Epidermal melanocyte (primary cell): Measurements from ENCODE around the gene SEMA7A.
"Not testable (repeated sequence)": the region's sequence is repeated elsewhere in the genome, so short reads cannot be mapped to it uniquely, and the experiment has no call there.

Experiments
- DNase-seq: peaks from one replicate; pipeline ENCODE4 v3.0.0; 2011; ENCODE audit warnings: low spot score; ENCODE audit not compliant: insufficient read length

SEMA7A gene

DNA sequence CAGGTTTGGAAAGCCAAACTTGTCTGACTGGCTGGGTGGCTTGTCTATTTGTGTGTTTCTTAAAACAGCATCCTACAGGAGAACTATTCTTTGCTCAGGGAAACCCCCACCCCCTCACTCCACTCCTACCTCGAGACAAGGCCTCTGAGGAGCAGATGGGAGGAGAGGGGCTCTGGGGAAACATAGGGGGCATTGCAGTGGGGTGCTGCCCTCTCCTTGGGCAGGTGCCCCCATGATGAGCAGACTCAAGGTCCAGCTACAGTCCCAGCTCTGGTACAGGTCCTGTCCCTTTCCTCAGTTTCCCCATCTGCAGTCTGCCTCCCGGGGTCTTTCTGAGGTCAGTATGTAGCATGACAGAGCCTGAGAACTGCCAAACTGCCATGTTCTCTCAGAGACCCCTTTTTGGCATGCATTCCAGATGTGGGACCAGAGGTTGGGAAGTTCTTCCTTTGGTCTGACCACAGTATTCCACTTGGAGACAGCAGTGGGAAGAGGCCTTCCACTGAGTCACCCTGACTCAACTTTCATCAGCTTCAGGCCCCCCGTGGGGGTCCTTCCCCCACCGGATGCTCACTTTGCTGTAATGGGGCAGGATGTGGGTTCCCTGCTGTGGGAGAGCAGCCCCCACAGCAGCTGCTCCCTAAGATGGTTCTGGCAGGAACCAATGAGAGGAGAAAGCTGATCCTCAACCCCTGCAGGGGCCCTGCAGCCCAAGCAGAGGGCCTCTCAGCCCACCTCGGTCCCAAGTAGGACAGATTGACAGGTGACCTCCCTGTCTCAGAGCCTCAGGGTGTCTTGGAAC lies 34.0 kb downstream of the SEMA7A start:
- no peak for DNase-seq

DNA sequence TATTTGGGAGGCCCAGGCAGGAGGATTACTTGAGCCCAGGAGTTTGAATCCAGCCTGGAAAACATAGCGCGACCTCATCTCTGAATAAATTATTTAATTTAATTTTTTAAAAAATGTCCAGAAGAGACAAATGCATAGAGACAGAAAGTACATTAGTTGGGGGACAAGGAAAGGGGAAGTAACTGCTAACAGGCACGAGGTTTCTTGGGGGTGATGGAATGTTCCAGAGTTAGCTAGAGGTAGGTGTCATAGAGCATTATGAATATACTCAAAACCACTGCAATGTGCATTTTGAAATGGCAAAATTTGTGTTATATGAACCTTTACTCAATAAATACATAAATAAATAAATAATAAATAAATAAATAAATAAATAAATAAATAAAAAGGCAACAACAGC lies 34.7 kb downstream of the SEMA7A start:
- DNase-seq: no peak

DNA sequence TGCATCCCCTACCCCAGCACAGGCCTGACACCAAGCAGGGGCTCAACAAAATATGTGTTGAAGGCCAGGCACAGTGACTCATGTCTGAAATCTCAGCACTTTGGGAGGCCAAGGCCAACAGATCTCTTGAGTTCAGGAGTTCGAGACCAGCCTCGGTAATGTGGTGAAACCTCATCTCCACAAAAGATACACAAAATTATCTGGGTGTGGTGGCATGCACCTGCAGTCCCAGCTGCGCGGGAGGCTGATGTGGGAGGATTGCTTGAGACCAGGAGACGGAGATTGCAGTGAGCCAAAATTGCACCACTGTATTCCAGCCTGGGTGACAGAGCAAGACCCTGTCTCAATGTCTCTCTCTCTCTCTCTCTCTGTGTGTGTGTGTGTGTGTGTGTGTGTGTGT lies 35.6 kb downstream of the SEMA7A start:
- DNase-seq: no peak

DNA sequence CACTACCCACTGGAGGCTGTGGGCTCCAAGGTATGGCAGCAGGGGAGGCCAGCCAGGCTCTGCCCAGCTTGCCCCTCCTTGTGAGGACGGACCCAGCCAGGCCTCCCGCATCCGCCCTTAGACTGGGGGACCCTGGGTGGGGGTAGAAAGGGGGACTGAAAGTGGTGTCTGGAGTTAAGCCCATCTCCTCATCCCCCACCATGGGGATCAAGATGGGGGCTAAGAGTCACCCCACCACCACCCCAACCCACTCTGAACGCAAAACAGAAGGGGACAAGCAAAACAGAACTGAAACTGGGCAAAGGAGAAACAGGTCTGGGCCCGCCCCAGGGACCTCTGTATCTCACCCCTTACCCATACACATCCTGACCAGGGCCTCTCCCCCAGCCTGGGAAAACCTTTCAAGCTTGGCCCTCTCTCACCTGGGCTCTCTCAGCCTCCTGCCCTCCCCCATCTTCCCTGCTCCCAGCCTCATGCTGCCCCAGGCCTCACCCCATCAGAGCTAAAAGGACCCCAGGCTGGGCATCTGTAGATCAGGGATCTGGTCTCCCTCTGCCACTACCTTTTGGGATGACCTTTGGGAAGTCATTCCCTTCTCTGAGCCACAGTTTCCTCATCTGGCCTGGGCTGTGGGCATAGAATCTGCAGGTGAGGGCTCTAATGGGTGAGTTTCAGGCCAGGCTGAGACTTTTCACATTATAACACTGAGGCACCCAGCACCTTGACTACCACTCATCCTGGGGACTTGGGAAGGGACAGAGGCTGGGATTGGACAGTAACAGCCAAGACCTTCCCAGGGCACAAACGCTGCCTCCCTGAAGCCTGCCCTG lies 36.3 kb downstream of the SEMA7A start:
- no peak for DNase-seq

DNA sequence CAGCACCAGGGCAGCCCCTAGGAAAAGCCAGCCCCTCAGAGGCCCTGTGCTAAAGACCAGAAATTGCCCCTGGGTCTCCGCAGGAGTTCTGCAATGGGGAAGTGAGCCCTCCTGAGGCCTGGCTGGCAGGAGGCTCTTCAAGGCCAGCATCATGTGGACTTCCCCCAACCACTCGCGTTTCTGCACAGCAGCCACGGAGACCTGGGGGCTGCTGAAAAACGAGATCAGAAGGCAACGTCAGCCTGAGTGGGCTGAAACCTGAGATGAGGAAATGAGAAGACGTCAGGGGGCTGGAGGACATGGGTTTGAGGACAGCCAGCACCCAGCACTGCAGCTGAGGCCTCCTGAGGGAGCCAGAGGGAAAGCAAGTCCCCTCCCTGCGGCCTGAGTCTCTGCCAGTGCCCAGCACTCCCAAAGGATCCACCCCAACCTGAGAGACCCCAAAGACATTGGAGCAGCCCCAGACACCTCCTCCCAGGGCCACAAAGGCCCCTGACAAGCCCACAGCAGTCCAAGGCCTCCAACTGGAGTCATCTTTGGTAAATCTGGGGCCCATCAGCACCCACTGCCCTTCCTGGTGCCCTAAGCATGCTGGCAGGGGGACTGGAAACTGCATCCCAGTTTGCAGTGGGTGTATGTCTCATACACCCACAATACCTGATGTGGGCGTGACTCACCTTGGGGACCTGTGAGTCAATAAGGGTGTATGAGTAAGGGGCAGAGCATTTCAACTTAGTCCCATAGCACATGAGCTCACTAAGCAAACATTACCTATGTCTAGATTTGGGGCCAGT lies 37.1 kb downstream of the SEMA7A start:
- no peak for DNase-seq

DNA sequence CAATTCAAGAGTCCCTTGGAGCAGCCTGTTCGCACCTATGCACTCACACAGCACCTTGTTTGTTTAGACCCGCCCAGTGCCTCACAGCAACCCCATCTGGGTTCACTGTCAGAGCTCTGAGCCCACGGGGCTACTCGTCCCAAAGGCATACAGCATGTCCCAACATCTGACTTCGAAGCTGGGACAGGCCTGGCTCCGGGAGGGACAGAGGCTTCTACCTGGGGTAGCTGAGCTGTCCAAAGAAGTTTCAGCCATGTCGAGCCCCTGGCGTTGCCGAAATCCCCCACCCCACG lies 37.7 kb downstream of the SEMA7A start:
- no peak for DNase-seq

DNA sequence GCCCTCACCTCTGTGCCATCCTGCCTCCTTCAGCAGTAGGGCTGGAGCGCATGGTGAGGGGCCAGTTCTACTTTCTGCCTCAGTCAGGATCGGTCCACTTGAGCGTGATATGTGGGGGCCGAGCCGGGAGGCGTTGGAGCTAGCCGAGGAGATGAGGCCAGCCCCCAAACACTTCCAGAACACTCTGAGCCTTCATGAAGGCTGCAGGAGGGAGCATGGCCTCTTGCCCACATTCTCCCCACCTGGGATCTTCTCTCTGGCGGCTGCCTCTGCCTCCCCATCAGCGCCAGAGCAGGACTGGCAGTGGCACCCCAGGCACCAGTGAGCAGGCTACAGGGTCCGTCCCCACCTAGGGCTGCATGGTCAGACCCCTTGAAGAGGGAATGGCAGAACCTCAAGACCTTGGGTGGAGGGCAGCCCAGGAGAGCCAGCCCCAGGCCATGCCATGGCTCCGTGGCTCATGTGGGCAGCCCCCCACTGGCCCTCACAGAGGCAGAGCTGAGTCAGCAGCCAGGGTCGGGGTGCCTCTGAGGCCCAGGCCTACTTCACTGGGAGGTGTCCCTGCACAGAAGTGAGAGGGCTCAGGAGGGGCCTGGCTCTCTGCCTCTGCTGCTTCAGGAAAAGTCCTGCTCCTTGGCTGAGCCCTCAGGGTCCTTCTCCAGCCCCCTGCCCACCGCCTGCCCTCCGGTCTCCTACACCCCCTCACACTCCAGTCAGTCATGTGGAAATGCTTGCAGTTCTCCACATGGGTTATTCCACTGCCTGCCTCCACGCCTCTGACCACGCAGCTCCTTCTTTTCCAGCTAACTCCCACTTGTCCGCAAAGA lies 38.2 kb downstream of the SEMA7A start:
- DNase-seq: no peak

DNA sequence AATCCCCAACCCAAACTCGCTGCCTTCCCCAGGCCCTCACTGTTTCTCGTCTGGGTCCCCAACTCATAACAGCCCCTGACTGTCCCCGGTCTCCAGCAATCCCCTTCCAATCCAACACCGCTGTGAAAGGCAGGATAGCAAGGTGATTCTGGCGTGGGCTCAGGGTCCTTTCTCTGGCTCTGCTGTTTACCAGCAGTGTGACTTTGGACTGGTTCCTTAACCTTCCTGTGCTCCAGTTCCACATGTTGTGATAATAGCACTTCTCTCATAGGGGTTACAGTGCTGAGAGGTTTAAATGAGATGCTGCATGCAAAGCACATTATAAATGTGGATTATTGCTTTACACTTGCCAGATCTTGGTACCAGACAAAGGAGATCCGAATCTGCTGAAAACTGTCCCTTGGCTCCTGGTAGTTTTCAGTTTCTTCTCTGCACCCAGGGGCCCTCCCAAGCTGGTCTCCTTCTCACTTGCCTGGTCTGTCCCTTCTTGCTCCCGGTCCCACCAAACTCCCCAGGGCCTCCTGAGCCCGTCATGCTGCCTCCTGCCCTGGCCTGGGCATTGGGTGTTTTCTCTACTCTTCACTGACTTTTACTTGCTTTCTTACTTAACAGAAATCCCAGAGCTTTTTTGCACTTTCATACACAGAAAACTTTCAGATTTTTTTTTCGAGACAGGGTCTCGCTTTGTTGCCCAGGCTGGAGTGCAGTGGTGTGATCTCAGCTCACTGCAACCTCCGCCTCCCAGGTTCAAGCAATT lies 39.5 kb downstream of the SEMA7A start:
- DNase-seq: no peak

DNA sequence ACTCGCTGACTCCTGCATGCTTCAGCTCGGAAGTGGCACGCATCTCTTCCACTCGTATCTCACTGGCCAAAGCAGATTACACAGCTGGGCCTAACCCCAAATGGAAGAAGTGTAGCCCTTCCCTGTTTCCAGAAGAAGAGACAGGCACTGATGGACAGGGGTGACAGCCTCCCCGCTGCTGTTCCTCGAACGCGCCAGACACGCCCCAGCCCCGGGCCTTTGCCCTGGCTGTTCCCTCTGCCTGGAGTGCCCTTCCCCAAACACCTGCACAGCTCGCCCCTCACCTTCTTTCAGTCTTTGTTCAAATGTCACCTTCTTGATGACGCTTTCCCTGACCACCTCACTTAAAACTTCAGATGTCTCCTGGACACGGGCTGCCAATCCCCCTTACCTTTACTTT lies 40.3 kb downstream of the SEMA7A start:
- no peak for DNase-seq

DNA sequence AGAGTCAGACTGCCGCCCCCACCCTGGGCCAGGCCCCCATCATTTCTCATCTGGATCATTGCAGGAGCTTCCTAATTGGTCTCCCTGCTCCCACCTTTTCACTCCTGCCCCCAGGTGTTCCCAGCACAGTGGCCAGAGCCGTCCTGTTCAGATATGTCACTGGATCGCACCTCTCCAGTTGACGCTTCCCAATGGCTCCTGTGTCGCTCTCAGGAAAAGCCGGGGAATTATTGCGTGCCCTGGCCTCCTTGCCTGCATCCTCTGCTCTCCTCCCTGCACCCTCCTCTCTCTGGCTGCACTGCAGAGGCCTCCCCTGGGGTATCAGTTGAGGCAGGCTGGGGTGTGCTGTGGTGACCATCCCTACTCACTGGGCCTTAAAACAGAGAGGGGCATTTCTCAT lies 40.9 kb downstream of the SEMA7A start:
- no peak for DNase-seq

DNA sequence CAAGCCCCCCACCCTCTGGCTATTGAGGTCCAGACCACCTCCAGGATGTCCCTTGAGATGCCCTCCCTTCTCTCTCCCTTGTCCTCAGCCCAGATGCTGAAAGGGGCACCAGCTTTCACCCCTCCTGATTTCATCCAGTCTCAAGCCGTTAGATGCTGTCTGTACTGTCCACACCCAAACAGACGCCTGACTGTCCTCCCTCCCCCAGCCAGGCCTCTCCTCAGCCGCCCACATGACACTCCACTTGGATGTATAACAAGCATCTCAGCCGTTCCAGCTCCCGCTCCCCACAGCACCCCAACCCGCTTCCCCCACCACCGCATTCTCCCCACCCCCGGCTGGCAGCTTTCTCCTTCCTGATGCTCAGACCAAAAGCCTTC lies 41.3 kb downstream of the SEMA7A start:
- no peak for DNase-seq

DNA sequence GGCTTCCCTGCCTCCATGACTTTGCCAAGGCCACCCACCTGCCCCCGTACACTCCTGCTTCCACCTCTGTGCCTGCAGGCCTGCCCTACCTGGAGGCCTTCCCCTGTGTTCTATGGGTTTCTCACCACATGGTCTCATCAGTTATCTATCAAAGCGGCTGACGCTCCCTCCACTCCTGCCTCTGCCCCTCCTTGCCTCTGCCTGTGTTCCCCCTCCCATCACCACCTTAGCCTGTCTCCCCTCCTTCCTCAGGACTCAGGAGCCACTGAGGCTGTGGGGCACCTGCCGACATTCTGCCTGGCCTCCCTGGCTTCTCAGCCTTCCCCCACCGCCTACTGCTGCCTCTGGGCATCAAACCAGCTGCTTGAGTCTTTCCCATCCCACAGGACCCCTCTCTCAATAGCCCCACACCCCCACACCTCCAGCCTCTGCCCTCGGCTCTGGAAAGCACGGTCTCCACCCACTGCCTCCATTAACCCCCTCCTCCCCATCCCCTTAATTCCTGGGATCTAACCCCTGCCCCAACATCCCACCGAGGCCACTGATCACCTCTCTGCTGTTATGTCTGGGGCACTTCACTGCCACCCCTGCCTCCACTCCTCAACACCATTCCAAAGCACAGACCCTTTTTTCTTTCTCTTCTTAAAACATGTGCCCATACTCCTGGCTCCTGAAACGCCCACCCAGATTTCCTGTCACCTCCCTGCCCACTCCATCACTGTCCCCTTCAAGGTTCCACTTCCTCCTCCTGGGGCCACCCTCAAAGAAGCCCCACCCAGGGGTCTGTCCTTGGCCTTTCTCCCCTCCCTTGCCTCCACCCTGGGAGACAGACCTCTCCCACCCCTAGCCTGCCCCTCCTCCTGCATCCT lies 41.9 kb downstream of the SEMA7A start:
- DNase-seq: no peak

DNA sequence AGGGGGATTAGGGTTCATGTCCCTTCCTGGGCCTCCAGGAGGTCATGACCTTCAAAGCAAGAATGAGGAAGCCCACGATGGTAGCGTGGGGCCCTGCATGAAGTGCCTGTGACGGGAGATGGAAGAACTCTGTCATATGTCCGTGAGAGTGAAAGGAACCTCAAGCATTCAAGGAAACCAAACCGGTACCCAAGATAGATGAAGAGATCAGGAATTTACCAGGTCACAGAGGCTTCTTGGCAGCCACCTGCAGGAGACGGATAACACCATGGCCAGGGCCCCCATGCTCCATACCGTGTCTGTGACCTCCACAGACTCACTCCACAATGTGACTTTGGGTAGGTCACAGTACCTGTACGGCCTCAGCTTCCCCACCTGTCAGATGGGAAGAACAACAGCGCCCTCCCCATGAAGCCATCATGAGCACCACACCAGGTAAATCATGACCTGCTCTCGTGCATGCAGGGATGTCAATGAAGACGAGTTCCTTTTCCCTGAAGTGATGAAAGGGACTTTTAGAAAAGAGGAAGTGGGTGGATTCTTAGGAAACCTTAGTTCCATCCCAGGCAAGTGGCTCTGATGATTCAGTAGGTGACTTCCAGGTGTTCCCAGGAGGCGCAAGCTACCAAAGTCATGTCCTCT lies 43.0 kb downstream of the SEMA7A start:
- no peak for DNase-seq

DNA sequence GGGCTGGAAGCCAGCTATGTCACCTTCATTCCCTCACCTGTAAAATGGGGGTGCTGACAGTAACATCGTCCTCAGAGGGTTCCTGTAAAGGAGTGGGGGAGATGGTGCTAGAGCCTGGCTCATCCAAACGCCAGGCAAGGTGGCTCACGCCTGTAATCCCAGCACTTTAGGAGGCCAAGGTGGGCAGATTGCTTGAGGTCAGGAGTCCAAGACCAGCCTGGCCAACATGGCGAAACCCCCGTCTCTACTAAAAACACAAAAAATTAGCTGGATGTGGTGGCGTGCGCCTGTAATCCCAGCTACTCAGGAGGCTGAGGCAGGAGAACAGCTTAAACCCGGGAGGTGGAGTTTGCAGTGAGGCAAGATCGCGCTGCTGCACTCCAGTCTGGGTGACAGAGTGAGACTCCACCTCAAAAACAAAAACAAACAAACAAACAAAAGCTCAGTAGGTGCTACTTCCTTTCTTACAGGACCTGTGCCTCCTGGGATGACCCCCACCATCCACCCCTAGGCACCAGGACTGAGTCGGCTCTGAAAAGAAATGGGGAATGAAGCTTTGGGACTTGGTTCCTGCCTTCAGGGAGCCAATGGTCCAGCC lies 43.6 kb downstream of the SEMA7A start:
- not testable (repeated sequence) for DNase-seq

DNA sequence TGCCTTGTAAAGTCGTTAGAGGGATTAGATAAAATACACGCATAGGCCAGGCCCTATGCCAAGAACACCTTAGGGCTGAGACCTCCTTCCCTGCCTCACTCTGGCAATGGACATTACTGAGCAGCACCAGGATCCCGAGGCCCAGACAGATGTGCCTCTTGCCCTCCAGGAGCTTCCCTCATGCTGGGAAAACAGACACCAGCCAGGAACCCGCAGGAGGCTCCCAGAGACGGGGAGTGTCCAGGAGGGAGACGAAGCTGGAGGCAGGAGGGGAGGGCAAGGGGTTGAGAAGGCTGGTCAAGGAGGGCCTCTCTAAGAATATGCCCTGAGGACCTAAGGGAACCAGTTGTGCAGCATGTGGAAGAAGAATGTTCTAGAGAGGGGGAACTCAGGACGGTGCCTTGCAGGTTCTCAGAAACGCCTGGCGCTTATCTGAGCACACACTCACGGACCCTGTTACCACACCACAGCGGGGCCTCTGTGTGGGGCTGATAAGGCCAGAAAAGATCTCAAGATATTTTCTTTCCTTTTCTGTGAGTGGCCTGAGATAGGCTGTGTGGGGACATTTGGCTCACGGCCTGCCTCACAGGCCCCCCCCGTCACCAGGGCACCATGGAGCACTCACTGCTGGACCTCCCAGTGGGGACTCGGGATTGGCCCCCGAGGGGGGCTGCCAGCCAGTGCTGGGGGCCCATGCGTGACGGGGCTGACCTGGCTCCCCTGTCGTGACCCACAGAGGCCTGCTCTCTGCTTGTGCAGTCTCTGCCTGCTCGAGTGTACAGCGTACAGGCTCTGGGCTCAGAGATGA lies 44.3 kb downstream of the SEMA7A start:
- no peak for DNase-seq

DNA sequence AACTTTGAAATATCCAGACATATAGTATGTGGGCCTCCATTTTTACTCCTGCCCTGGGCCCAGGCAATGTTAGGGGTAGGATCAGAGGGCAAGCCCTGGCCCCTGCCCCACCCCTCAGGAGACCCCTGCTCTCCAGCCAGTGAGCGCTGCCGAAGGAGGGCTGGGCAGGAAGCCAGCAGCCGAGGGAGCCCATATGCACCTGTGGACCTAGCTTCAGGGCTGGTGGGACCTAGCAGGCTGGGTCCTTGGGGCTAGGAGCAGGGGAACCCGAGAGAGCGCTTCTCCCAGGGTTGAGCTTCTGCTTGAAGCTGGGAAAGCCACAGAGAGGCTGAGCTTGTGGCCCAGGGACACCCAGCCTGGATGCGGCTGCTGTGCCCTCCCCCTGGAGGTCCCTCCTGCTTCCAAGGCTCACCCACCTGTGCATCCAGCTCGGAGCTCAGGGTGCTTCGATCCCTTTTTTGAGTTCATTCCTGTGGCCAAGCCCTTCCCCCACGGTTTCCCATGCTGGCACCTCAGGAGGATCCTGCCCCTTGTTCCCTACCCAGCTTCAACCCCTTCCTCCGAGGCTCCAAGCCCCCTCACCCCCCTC lies 45.3 kb downstream of the SEMA7A start:
- DNase-seq: no peak

DNA sequence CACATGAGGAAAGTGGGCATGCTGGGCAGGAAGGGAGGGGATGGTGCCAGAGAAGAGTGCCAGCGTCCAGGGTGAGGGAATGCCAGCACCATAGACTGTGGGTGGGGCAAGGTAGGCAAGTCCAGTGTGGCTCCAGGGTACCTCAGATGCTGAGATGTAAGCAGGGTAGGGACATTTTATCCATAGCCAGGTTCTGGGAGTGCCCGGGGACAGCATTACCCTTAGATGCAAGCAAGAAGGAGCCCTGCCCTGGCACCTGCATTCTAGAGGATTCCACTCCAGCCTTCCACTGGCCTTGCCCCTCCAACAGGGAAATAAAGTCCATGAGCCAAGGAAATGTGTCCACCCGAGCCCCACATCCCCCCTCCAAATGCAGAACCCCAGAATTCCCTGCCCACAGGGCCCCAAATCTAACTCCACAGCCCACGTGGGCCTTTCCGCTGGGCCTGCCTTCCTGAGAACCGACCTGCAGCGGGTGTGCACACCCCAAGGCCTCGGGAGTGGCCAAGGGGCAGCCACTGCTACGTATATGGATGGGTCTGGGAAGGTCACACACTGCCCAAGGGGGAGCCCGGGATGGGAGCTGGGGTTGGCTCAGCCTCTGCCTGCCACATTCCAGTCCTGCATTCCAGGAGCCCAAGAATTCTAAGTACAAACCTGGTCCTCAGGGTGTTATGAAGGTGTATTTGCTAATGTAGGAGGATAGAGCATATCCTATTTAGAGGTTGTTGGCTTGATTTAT lies 46.0 kb downstream of the SEMA7A start:
- DNase-seq: no peak
